ENCODE results near the gene NTSR1. TPM values are rescaled to one million over a fixed set of nuclear protein-coding genes. Genes with fewer than 3 reads are reported as not detected.

The NTSR1 gene
- polyA plus RNA-seq, 1 experiment: 0.09 TPM

DNA sequence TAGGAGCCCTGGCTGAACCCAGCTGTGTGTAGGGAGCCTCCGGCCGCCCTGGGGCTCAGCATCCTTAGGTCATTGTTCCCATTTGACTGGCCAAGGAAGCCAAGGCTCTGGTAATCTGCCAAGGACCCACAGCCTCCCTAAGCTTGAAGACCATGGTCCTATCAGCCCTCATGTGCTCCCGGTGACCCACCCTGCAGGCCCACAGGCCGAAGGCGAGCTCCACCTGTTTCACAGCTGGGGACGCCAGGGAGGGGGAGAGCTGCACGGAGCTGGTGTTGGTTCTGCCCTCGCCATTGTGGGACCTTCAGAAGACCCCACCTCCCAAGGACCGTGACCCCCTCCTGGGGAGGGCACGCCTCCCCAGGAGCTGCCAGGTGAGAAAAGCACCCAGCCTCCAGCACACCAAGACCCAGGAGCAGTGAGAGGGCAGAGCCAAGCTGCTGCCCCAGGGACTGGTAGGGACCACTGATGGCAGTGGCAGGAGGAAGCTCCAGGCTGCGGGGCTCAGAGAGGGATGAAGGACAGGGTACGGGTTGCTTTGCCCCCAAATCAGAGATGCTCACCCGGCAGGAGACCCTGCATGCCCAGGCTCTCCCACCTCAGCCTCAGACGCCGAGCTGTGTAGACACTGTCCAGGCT is 56.9 kb downstream of the NTSR1 start:
- ChIA-PET POLR2A (no interaction called here), CTCF (no interaction called here)
- H3K27me3 ChIP-seq (ENCODE audit: control insufficient read depth, insufficient read depth, low read length): peaks cover 34% of the 10 kb centered on the region
- no peak for TF ChIP-seq CTCF (IDR thresholded peaks at IDR 0.05; ENCODE audit: low read depth, low read length)
- DNase-seq (ENCODE audit: low read depth, low spot score): no peak
- no peaks in the 10 kb centered on the region; the same call in 1 of the 2 replicates for H3K9me3 ChIP-seq (ENCODE audit: control insufficient read depth, insufficient read depth, low read length)
- H3K27ac ChIP-seq (ENCODE audit: low read depth, low read length): no peak overlapping the region
- H3K4me3 ChIP-seq (ENCODE audit: low read depth, low read length): no peak overlapping the region

DNA sequence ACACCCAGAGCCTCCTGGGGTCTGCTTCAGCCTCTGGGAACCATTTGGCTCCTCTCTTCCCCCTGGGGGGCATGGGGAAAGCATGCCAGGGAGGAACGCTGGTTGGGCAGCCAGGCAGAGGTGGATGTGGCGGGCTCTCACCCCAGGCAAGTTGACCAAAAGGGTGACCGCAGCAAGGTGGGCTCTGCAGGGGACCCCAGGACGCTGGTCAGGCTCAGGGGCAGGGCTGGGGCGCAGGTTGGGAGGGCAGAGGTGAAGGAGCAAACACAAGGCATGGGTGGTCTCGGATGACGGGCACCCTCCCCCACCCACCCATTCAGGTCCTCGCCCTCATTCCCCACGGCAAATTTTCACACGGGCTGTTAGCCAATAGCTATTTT is 57.4 kb downstream of the NTSR1 start:
- no peak for DNase-seq (ENCODE audit: low read depth, low spot score)
- no peak overlapping the region for H3K4me3 ChIP-seq (ENCODE audit: low read depth, low read length)
- CTCF ChIA-PET: no interaction called here
- no peak overlapping the region for H3K27ac ChIP-seq (ENCODE audit: low read depth, low read length)
- no peaks in the 10 kb centered on the region; the same call in 1 of the 2 replicates for H3K9me3 ChIP-seq (ENCODE audit: control insufficient read depth, insufficient read depth, low read length)
- POLR2A ChIA-PET: no interaction called here
- H3K27me3 ChIP-seq (ENCODE audit: control insufficient read depth, insufficient read depth, low read length): peaks cover 34% of the 10 kb centered on the region
- TF ChIP-seq CTCF (IDR thresholded peaks at IDR 0.05; ENCODE audit: low read depth, low read length): no peak

GRCh38 chr20:62766716-62767115 is 58.1 kb downstream of the NTSR1 start:
- no peak overlapping the region for H3K4me3 ChIP-seq (ENCODE audit: low read depth, low read length)
- no peak overlapping the region for H3K27ac ChIP-seq (ENCODE audit: low read depth, low read length)
- ChIA-PET CTCF (no interaction called here), POLR2A (no interaction called here)
- DNase-seq (ENCODE audit: low read depth, low spot score): no peak
- no peak for TF ChIP-seq CTCF (IDR thresholded peaks at IDR 0.05; ENCODE audit: low read depth, low read length)
- no peaks in the 10 kb centered on the region; the same call in 1 of the 2 replicates for H3K9me3 ChIP-seq (ENCODE audit: control insufficient read depth, insufficient read depth, low read length)
- peaks cover 37% of the 10 kb centered on the region for H3K27me3 ChIP-seq (ENCODE audit: control insufficient read depth, insufficient read depth, low read length)

DNA sequence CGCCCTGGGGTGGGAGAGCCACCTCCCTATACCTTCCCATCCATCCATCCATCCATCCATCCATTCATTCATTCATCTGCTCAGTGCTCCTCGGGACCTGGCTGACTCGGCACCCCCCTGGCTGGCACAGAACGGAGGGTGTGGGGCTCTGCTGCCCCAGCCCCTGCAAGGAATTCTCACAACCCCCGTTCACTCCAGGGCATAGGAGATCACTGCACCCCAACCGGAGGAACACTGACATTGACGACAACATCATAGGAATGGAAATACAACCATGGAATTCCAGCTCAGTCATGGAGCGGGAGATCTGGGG is 59.6 kb downstream of the NTSR1 start:
- CTCF ChIA-PET: no interaction called here
- no peak for DNase-seq (ENCODE audit: low read depth, low spot score)
- no peak overlapping the region for H3K4me3 ChIP-seq (ENCODE audit: low read depth, low read length)
- no peak for TF ChIP-seq CTCF (IDR thresholded peaks at IDR 0.05; ENCODE audit: low read depth, low read length)
- peaks cover 32% of the 10 kb centered on the region for H3K27me3 ChIP-seq (ENCODE audit: control insufficient read depth, insufficient read depth, low read length)
- H3K9me3 ChIP-seq (ENCODE audit: control insufficient read depth, insufficient read depth, low read length): no peaks in the 10 kb centered on the region; the same call in 1 of the 2 replicates
- POLR2A ChIA-PET: no interaction called here
- H3K27ac ChIP-seq (ENCODE audit: low read depth, low read length): no peak overlapping the region

- Histone ChIP-seq H3K9me3 (ENCODE audit: control insufficient read depth, insufficient read depth, low read length) (no peaks in the 10 kb centered on the region; the same call in 1 of the 2 replicates), H3K4me3 (ENCODE audit: low read depth, low read length) (no peak overlapping the region), H3K27ac (ENCODE audit: low read depth, low read length) (no peak overlapping the region), H3K27me3 (ENCODE audit: control insufficient read depth, insufficient read depth, low read length) (peaks cover 35% of the 10 kb centered on the region)
- TF ChIP-seq CTCF (IDR thresholded peaks at IDR 0.05; ENCODE audit: low read depth, low read length): no peak
- ChIA-PET POLR2A (no interaction called here), CTCF (no interaction called here)
- peak; percentile 3 for DNase-seq (ENCODE audit: low read depth, low spot score)
Observed at GRCh38 chr20:62768551-62769287, 60.1 kb downstream of the NTSR1 start.

Data from AG04450 (cell line).